GM12878 (cell line): ENCODE results near the gene IPPK. TPM values are rescaled to one million over a fixed set of nuclear protein-coding genes. Genes with fewer than 3 reads are reported as not detected.

Source experiments
- ATAC-seq: fragments of 200-7000 bp; cut with Tn5 transposase; 3 replicates; pipeline ENCODE4 v1.9.1; 2020; ENCODE audit warnings: mild to moderate bottlenecking, moderate library complexity
- BruUV-seq: library from RNA; stranded (reverse); fragments of 400-500 nt; replicated peaks from 2 replicates; lab custom pipeline; 2021; lab: Mats Ljungman, UMichigan
- CTCF ChIA-PET: fragments of 300-600 bp; sonication (Branson Sonifier 250); formaldehyde crosslinking; extraction: SDS; loops from one replicate; lab custom pipeline; 2021; ENCODE audit warnings: inconsistent platforms; lab: Yijun Ruan, JAX
- POLR2A ChIA-PET: fragments of 350-600 bp; formaldehyde crosslinking; extraction: SDS; loops from one replicate; lab custom pipeline; 2021; ENCODE audit warnings: inconsistent platforms; lab: Charles Lee
- RAD21 ChIA-PET: fragments of 300-600 bp; sonication (Branson Sonifier 250); formaldehyde crosslinking; loops from one replicate; lab custom pipeline; 2023; ENCODE audit warnings: antibody characterized with exemption; ENCODE audit not compliant: unreplicated experiment; lab: Charles Lee
- SMC1A ChIA-PET: fragments of 300-600 bp; sonication (Branson Sonifier 250); formaldehyde crosslinking; loops from one replicate; lab custom pipeline; 2023; ENCODE audit not compliant: unreplicated experiment, uncharacterized antibody; lab: Charles Lee
- DNase-seq: peaks from one replicate; pipeline ENCODE4 v3.0.0-alpha.2; 2011; ENCODE audit warnings: low read depth, low spot score
- FAIRE-seq: peaks from 3 replicates; lab custom pipeline; 2011; peaks lifted over from hg19 to GRCh38; lab: Jason Lieb, UNC
- H2AFZ ChIP-seq: 2 replicates; pipeline ENCODE4 v1.6.0; 2011; ENCODE audit warnings: low read depth, low read length, control low read depth; ENCODE audit not compliant: control insufficient read depth
- H3K27ac ChIP-seq: 2 replicates; pipeline ENCODE4 v1.5.1; 2011; ENCODE audit warnings: control low read depth; ENCODE audit not compliant: control insufficient read depth, insufficient read depth
- H3K27me3 ChIP-seq, 2 experiments: replicated peaks in 1 of 2; 2 replicates each; pipeline versions ENCODE4 v1.6.0 to v1.6.1; 2011; ENCODE audit warnings: low read length in 1 of 2; ENCODE audit not compliant: control insufficient read depth in 2 of 2, insufficient read depth in 2 of 2
- H3K36me3 ChIP-seq, 2 experiments: 2 replicates each; pipeline ENCODE4 v1.5.1; 2011; ENCODE audit warnings: low read length in 1 of 2; ENCODE audit not compliant: control insufficient read depth in 2 of 2, insufficient read depth in 2 of 2
- H3K4me1 ChIP-seq: 2 replicates; pipeline ENCODE4 v1.6.1; 2011; ENCODE audit warnings: mild to moderate bottlenecking, low read length, moderate library complexity, mixed read lengths; ENCODE audit not compliant: control insufficient read depth, insufficient read depth
- H3K4me2 ChIP-seq: 2 replicates; pipeline ENCODE4 v1.6.0; 2011; ENCODE audit warnings: control low read depth; ENCODE audit not compliant: control insufficient read depth, insufficient read depth
- H3K4me3 ChIP-seq: fragments of 200-600 bp; sonication (generic); 2 replicates; pipeline ENCODE4 v1.5.1; 2016
- H3K79me2 ChIP-seq: 2 replicates; pipeline ENCODE4 v1.6.0; 2011; ENCODE audit warnings: low read length; ENCODE audit not compliant: control insufficient read depth, insufficient read depth
- H3K9ac ChIP-seq: 2 replicates; pipeline ENCODE4 v1.8.0; 2011; ENCODE audit warnings: low read length, control low read depth, mixed read lengths; ENCODE audit not compliant: control insufficient read depth, insufficient read depth
- H3K9me3 ChIP-seq: replicated peaks from 3 replicates; pipeline ENCODE4 v1.5.1; 2011; ENCODE audit warnings: mild to moderate bottlenecking, low read length; ENCODE audit not compliant: control insufficient read depth, insufficient read depth
- H4K20me1 ChIP-seq: 2 replicates; pipeline ENCODE4 v1.6.0; 2011; ENCODE audit not compliant: control insufficient read depth, insufficient read depth
- BCLAF1 ChIP-seq: fragments of 450-650 bp; IDR thresholded peaks from 2 replicates; pipeline ENCODE4 v1.6.1; 2017; ENCODE audit warnings: antibody characterized with exemption, mild to moderate bottlenecking, moderate library complexity
- CBX5 ChIP-seq: sonication (generic); IDR thresholded peaks from 2 replicates; pipeline ENCODE4 v1.6.1; 2016; ENCODE audit warnings: low read depth, moderate library complexity, mild to moderate bottlenecking, inconsistent platforms
- CUX1 ChIP-seq: IDR thresholded peaks from 2 replicates; pipeline ENCODE4 v1.6.1; 2012; ENCODE audit warnings: improper control_type of control experiment, low read depth, low read length; ENCODE audit not compliant: insufficient replicate concordance
- E4F1 ChIP-seq: fragments of 450-650 bp; IDR thresholded peaks from 2 replicates; pipeline ENCODE4 v1.6.1; 2018; ENCODE audit warnings: borderline replicate concordance, mild to moderate bottlenecking; ENCODE audit not compliant: partially characterized antibody
- KDM1A ChIP-seq: fragments of 200-600 bp; sonication (generic); IDR thresholded peaks from 2 replicates; pipeline ENCODE4 v1.6.1; 2016; ENCODE audit warnings: borderline replicate concordance
- ZBTB40 ChIP-seq: fragments of 450-650 bp; IDR thresholded peaks from 2 replicates; pipeline ENCODE4 v1.6.1; 2016; ENCODE audit warnings: mild to moderate bottlenecking, moderate library complexity, borderline replicate concordance
- WGBS: methylation state at CpG from one replicate; pipeline ENCODE4 v1.1.6; 2016; ENCODE audit warnings: low lambda C conversion rate; ENCODE audit not compliant: insufficient replicate concordance, insufficient coverage; ENCODE audit errors: missing lambda C conversion rate; 5-methylcytosine and 5-hydroxymethylcytosine counted together
- in situ Hi-C: fragments of 300-500 bp; cut with MboI; formaldehyde crosslinking; loops from 9 replicates; pipeline ENCODE4 v1.14.3; 2018; ENCODE audit warnings: mixed read lengths
- intact Hi-C: fragments of 100-400 bp; cut with micrococcal nuclease; formaldehyde crosslinking; loops from one replicate; pipeline ENCODE4 v1.14.2; 2022; ENCODE audit not compliant: unreplicated experiment
- polyA plus RNA-seq, 11 experiments: library from polyadenylated mRNA; depleted of rRNA in 4 of 11; unstranded in 6 of 11; stranded (reverse) in 5 of 11; fragments of >200 nt; fragmentation: Nextera tagmentation in 4 of 11; fragmentation: Illumina TruSeq in 1 of 11; extraction: Ambion mirVana in 4 of 11; extraction: Trizol in 1 of 11; gene quantifications; 1 replicate in 1 of 11; 2 replicates in 10 of 11; pipeline versions ENCODE4 v1.2.1 to v1.2.3, GENCODE V29; 2011 to 2016; ENCODE audit warnings: inconsistent platforms in 2 of 11, missing spikeins in 2 of 11, low read depth in 1 of 11
- total RNA-seq, 4 experiments: library from RNA; depleted of rRNA in 3 of 4; stranded (reverse); fragments of >200 nt in 3 of 4; fragmentation: Illumina TruSeq in 1 of 4; extraction: Trizol in 1 of 4; gene quantifications; 2 replicates each; pipeline versions ENCODE4 v1.2.1 to v1.2.3, GENCODE V29; 2013 to 2021

Gene IPPK
- total and polyA plus RNA-seq, 10 of the 15 experiments (the other 5 are each of a cell fraction or from before 2014, with no cell fraction given): 2.1 to 22.1 (median 11.4) TPM

GRCh38 chr9:92637886-92638620 lies 31.9 kb downstream of the IPPK start:
- H3K4me2 ChIP-seq: no peak overlapping the region
- FAIRE-seq (no peak), ATAC-seq (no peak), DNase-seq (no peak)
- no peaks in the 10 kb centered on the region for H3K27me3 ChIP-seq
- no peak overlapping the region for H3K27ac ChIP-seq
- SMC1A ChIA-PET: no interaction called here
- H2AFZ ChIP-seq: no peak overlapping the region
- POLR2A ChIA-PET: no interaction called here
- no peak overlapping the region for H3K9ac ChIP-seq
- H3K79me2 ChIP-seq: no peaks in the 10 kb centered on the region
- no peaks in the 10 kb centered on the region for H3K9me3 ChIP-seq
- intact Hi-C loops: loop anchor here (10.0 kb wide), 1 partner anchor 133 kb away; no protein-coding TSS in a partner anchor
- no TSS peak for BruUV-seq
- 97% methylated on average over 26 of the region's 26 CpGs for WGBS
- in situ Hi-C loops: loop anchor here (5.0 kb wide), 1 partner anchor 501 kb away; no protein-coding TSS in a partner anchor
- no peak overlapping the region for H3K4me3 ChIP-seq
- no peaks in the 10 kb centered on the region; the same call in 1 of the 2 replicates for H4K20me1 ChIP-seq
- CTCF ChIA-PET: interaction anchor here (1.0 kb wide), 1 partner anchor 498 kb away, joined by 4 read pairs; no protein-coding TSS in a partner anchor
- H3K4me1 ChIP-seq: no peaks in the 10 kb centered on the region
- RAD21 ChIA-PET: no interaction called here
- peaks cover 20 to 45% of the 10 kb centered on the region in 2 experiments for H3K36me3 ChIP-seq
- TF ChIP-seq KDM1A (no peak), E4F1 (no peak), CBX5 (no peak), BCLAF1 (no peak), ZBTB40 (no peak), CUX1 (no peak)
